Pancreas (tissue), 10 donors: ENCODE measurements around the gene MMD2. TPM values are rescaled to one million over a fixed set of nuclear protein-coding genes. Genes with fewer than 3 reads are reported as not detected.

ENCODE experiments used
- ATAC-seq, 4 donors: fragments of 200-7000 bp; cut with Tn5 transposase; one replicate each; pipeline versions ENCODE4 v1.8.0 to v1.9.1; 2020; ENCODE audit warnings: mild to moderate bottlenecking in 4 of 4, moderate library complexity in 4 of 4
- DNase-seq, 6 donors: peaks; one replicate each; pipeline ENCODE4 v3.0.0-alpha.2; 2020
- FAIRE-seq: peaks from 2 replicates; lab custom pipeline; 2012; peaks lifted over from hg19 to GRCh38; lab: Jason Lieb, UNC
- H3K27ac ChIP-seq, 4 donors: fragments of 200-600 bp; sonication (generic); 1 replicate in 3 of 4; 2 replicates in 1 of 4; pipeline versions ENCODE4 v1.5.0 to v1.8.0; 2020
- H3K27me3 ChIP-seq, 4 donors: fragments of 200-600 bp; one replicate each; pipeline ENCODE4 v1.8.0; 2021
- H3K36me3 ChIP-seq, 3 donors: fragments of 200-600 bp; sonication (generic) in 1 of 3; one replicate each; pipeline versions ENCODE4 v1.5.0 to v1.8.0; 2020 to 2021
- H3K4me1 ChIP-seq, 3 donors: fragments of 200-600 bp; one replicate each; pipeline ENCODE4 v1.8.0; 2021
- H3K4me3 ChIP-seq, 4 donors: fragments of 200-600 bp; sonication (generic) in 2 of 4; one replicate each; pipeline versions ENCODE4 v1.5.0 to v1.8.0; 2020 to 2021
- H3K9me3 ChIP-seq, 4 donors: fragments of 200-600 bp; one replicate each; pipeline ENCODE4 v1.8.0; 2021
- WGBS, 2 donors: extraction: QIAGEN DNeasy Blood & Tissue Kit; methylation state at CpG; one replicate each; pipeline ENCODE4 v1.1.7; 2013; 5-methylcytosine and 5-hydroxymethylcytosine counted together
- intact Hi-C, 3 donors: fragments of 100-400 bp; cut with DNase I; formaldehyde crosslinking; loops; one replicate each; pipeline versions ENCODE4 v1.11.1 to v1.14.2; 2022
- polyA plus RNA-seq, 2 donors: library from polyadenylated mRNA; stranded (reverse); fragments of 200-250 nt; gene quantifications; one replicate each; pipeline ENCODE4 v1.2.3, GENCODE V29; 2013
- total RNA-seq, 6 donors: library from RNA; stranded (reverse); fragmentation: NEBNext Ultra II Directional in 4 of 6; extraction: Animal tissue kit (Norgen Biotek cat#: 25700) in 4 of 6; gene quantifications; one replicate each; pipeline versions ENCODE4 v1.2.1 to v1.2.4, GENCODE V29; 2021 to 2023
- TF ChIP-seq, protein P1 (sequence below), 4 donors: fragments of 200-600 bp; sonication (generic) in 3 of 4; IDR thresholded peaks; one replicate each; pipeline versions ENCODE4 v1.5.0 to v1.8.0; 2021; ENCODE audit warnings: antibody characterized with exemption in 4 of 4
- donor health status: healthy with polysubstance abuse.
- donor health status: DM: no; HTN: no; CAD: no; lungs with moderate emphysema.
- donor health status: DM: no; HTN: no; CAD: no.
- donor health status: control.
- donor health status: control.
- donor health status: Bipolar disorder and iron deficiency.
- donor health status: DM: yes; HTN: yes; CAD: no.
- donor health status: DM: no; HTN: no; CAD: no.
- donor health status: DM: no; HTN: no; CAD: no.
- donor health status: DM: yes; HTN: yes; CAD: no.

Gene MMD2
- total and polyA plus RNA-seq, 8 donors: 0.05 TPM; not detected in 7

GRCh38 chr7:4873071-4873944 is 85.7 kb downstream of the MMD2 start:
- no peaks in the 10 kb centered on the region for H3K36me3 ChIP-seq
- ATAC-seq (no peak), FAIRE-seq (no peak), DNase-seq (no peak)
- no peaks in the 10 kb centered on the region for H3K4me1 ChIP-seq
- intact Hi-C loops: no loop called here
- H3K27me3 ChIP-seq: no peaks in the 10 kb centered on the region
- WGBS, 2 donors: 76 to 86% methylated on average over 31 of the region's 31 CpGs
- no peak overlapping the region for H3K27ac ChIP-seq
- TF ChIP-seq, protein P1, sequence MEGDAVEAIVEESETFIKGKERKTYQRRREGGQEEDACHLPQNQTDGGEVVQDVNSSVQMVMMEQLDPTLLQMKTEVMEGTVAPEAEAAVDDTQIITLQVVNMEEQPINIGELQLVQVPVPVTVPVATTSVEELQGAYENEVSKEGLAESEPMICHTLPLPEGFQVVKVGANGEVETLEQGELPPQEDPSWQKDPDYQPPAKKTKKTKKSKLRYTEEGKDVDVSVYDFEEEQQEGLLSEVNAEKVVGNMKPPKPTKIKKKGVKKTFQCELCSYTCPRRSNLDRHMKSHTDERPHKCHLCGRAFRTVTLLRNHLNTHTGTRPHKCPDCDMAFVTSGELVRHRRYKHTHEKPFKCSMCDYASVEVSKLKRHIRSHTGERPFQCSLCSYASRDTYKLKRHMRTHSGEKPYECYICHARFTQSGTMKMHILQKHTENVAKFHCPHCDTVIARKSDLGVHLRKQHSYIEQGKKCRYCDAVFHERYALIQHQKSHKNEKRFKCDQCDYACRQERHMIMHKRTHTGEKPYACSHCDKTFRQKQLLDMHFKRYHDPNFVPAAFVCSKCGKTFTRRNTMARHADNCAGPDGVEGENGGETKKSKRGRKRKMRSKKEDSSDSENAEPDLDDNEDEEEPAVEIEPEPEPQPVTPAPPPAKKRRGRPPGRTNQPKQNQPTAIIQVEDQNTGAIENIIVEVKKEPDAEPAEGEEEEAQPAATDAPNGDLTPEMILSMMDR (IDR thresholded peaks at IDR 0.05): no peak
- no peak overlapping the region for H3K4me3 ChIP-seq
- H3K9me3 ChIP-seq: no peaks in the 10 kb centered on the region

DNA sequence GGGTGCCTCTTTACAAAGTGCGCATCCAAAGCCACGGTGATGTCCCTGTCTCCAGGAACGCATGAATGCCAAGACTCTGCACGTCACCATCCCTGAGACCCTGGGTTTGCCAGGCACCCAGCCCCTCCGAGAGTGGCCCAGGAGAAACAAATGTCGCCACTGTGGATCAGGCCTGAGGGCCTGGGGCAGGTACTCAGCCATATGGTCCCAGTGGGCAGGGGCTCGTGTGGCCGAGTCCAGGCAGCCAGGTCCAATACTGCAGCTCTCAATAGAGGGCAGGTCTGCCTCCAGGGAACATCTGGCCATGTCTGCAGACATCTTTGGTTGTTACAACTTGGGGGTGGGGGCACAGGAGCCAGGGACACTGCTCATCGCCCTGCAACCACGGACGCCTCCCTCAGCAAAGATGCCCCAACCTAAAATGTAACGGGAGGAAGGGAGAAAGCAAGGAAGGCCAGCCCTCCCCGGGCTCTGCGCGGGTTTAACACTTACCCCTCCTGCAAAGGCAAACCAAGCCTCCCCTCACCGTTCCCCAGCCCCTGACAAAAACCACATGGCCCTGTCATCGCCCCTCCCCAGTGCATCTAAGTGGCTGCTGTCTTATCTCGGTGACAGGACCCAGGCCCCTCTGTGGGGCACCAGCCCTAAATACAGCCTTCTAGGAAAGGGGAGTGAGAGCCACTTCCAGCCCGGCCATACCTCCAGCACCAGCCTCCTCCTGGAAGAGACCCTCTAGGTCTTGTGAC is 86.9 kb downstream of the MMD2 start:
- no peaks in the 10 kb centered on the region for H3K27me3 ChIP-seq
- TF ChIP-seq, protein P1 (IDR thresholded peaks at IDR 0.05): no peak
- no peaks in the 10 kb centered on the region for H3K36me3 ChIP-seq
- intact Hi-C loops: no loop called here
- WGBS, 2 donors: 64 to 75% methylated on average over 19 of the region's 19 CpGs
- H3K4me3 ChIP-seq: no peak overlapping the region
- no peak for DNase-seq
- FAIRE-seq: no peak
- no peak overlapping the region for H3K27ac ChIP-seq
- no peaks in the 10 kb centered on the region for H3K9me3 ChIP-seq
- no peaks in the 10 kb centered on the region for H3K4me1 ChIP-seq
- ATAC-seq: no peak

- H3K27me3 ChIP-seq: no peaks in the 10 kb centered on the region
- no peaks in the 10 kb centered on the region for H3K4me1 ChIP-seq
- no peak overlapping the region for H3K27ac ChIP-seq
- DNase-seq (no peak), ATAC-seq (no peak), FAIRE-seq (no peak)
- intact Hi-C loops: no loop called here
- H3K4me3 ChIP-seq: no peak overlapping the region
- H3K9me3 ChIP-seq: no peaks in the 10 kb centered on the region
- WGBS, 2 donors: 74 to 80% methylated on average over 23 of the region's 23 CpGs
- no peaks in the 10 kb centered on the region for H3K36me3 ChIP-seq
- TF ChIP-seq, protein P1 (IDR thresholded peaks at IDR 0.05): no peak
Measured at GRCh38 chr7:4871056-4871680, 87.8 kb downstream of the MMD2 start.

GRCh38 chr7:4868493-4868892 is 90.5 kb downstream of the MMD2 start:
- TF ChIP-seq, protein P1 (IDR thresholded peaks at IDR 0.05): no peak
- no peaks in the 10 kb centered on the region for H3K9me3 ChIP-seq
- no peaks in the 10 kb centered on the region for H3K27me3 ChIP-seq
- H3K36me3 ChIP-seq: no peaks in the 10 kb centered on the region
- FAIRE-seq: no peak
- no peak for ATAC-seq
- H3K4me1 ChIP-seq: no peaks in the 10 kb centered on the region
- 84 to 87% methylated on average over 5 of the region's 5 CpGs for WGBS, 2 donors
- no peak overlapping the region for H3K27ac ChIP-seq
- DNase-seq: no peak
- no peak overlapping the region for H3K4me3 ChIP-seq
- intact Hi-C loops: no loop called here
